GM19351 (cell line): ENCODE results near the gene CACNB4.

Experiments
- ATAC-seq: cut with Tn5 transposase; IDR thresholded peaks from one replicate; pipeline ENCODE4 v1.9.1; 2021; ENCODE audit warnings: mild to moderate bottlenecking, moderate library complexity; ENCODE audit not compliant: unreplicated experiment

Gene CACNB4

GRCh38 chr2:151872463-151872862, 226.4 kb downstream of the CACNB4 start:
- no peak for ATAC-seq

GRCh38 chr2:151869291-151869690, 229.6 kb downstream of the CACNB4 start:
- no peak for ATAC-seq

- ATAC-seq = peak; percentile 99
These were observed 236.1 kb downstream of the CACNB4 start for GRCh38 chr2:151862700-151863099.

GRCh38 chr2:151861174-151861573, 237.7 kb downstream of the CACNB4 start:
- no peak for ATAC-seq

- ATAC-seq = no peak
These were observed 238.2 kb downstream of the CACNB4 start for GRCh38 chr2:151860613-151861146.

- no peak for ATAC-seq
These were observed 238.6 kb downstream of the CACNB4 start for GRCh38 chr2:151860210-151860609.

- no peak for ATAC-seq
These were observed 241.2 kb downstream of the CACNB4 start for GRCh38 chr2:151857650-151858049.

GRCh38 chr2:151855111-151855510, 243.7 kb downstream of the CACNB4 start:
- ATAC-seq = peak; percentile 55

- no peak for ATAC-seq
These were observed 245.6 kb downstream of the CACNB4 start for GRCh38 chr2:151853070-151853758.

- ATAC-seq = no peak
These were observed 246.4 kb downstream of the CACNB4 start for GRCh38 chr2:151852260-151853069.

- ATAC-seq = no peak
These were observed 247.1 kb downstream of the CACNB4 start for GRCh38 chr2:151851761-151852160.

GRCh38 chr2:151849413-151850010, 249.3 kb downstream of the CACNB4 start:
- ATAC-seq = no peak

GRCh38 chr2:151845884-151846283, 253.0 kb downstream of the CACNB4 start:
- peak; percentile 68 for ATAC-seq

- no peak for ATAC-seq
These were observed 253.4 kb downstream of the CACNB4 start for GRCh38 chr2:151845481-151845880.

- ATAC-seq = no peak
These were observed 254.5 kb downstream of the CACNB4 start for GRCh38 chr2:151844211-151844896.

GRCh38 chr2:151843691-151844061, 255.2 kb downstream of the CACNB4 start:
- ATAC-seq = no peak

- no peak for ATAC-seq
These were observed 255.8 kb downstream of the CACNB4 start for GRCh38 chr2:151842830-151843690.

GRCh38 chr2:151841047-151841424, 257.8 kb downstream of the CACNB4 start:
- ATAC-seq = no peak

GRCh38 chr2:151840216-151841046, 258.4 kb downstream of the CACNB4 start:
- ATAC-seq = peak; percentile 98
